SHP77 (cell line): ENCODE data around the gene NOS1.

Source experiments
- DNase-seq, 2 experiments: peaks; one replicate each; lab custom pipeline; 2025; lab: John Stamatoyannopoulos, UW

NOS1 gene

GRCh38 chr12:117330441-117331113 is 30.8 kb downstream of the NOS1 start:
- peak in 1 of 2 experiments; percentile 26 for DNase-seq

DNA sequence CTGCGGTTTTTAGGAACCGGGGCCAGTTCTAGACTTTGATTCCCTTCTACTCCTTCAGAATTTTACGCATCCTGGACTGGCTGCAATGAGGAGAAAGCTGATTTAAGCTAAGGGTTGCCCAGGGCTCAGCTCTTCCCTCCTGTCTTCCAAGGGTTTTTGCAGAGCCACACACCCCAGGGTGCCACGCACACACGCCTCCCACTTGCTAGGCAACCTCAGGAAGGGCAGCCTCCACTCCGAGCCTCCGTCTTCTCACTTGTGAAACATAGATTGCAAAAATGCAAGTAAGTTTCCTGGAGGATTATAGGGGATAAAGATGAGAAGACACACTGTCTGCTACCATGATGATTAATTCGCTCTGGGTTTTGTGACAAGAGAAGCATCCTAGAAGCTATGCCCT is 31.7 kb downstream of the NOS1 start:
- DNase-seq, result no peak

DNA sequence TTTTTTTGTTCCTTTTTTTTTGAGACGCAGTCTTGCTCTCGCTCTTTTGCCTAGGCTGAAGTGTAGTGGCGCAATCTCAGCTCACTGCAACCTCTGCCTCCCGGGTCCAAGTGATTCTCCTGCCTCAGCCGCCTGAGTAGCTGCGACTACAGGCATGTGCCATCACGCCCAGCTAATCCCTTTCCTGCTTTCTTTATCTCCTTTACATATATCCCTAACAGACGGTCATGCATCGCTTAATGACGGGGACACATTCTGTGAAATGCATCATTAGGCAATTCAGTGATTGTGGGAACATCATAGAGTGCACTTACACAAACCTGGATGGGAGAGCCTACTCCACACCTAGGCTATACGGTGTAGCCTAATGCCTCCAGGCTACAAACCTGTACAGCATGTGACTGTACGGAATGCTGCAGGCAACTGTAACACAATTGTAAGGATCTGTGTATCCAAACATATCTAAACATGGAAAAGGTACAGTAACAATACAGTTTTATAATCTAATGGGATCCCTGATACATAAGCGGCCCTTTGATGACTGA is 32.8 kb downstream of the NOS1 start:
- DNase-seq, result no peak

GRCh38 chr12:117322428-117322827 is 39.0 kb downstream of the NOS1 start:
- no peak for DNase-seq

DNA sequence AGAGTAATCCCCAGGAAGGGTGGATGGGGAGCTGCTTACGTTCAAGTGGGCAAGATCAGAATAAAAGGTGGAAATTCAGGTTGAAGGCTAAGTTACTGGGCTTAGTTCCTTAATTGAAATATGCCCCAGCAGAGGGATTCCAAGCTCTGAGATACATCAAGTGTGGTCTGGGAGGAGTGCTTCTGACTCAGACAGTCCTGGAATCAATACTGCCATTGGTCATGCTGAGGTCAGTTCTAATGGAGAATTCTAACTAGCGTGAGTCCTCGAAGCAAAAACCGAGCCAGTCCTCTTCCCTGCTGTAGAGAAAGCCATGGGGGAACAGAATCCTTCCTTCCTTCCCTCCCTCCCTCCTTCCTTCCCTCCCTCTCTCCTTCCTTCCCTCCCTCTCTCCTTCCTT is 39.9 kb downstream of the NOS1 start:
- DNase-seq, result no peak

- DNase-seq, result no peak
Measured at GRCh38 chr12:117318591-117318990, 42.8 kb downstream of the NOS1 start.

GRCh38 chr12:117316336-117316735 is 45.1 kb downstream of the NOS1 start:
- no peak for DNase-seq

GRCh38 chr12:117313926-117314325 is 47.5 kb downstream of the NOS1 start:
- no peak for DNase-seq

- no peak for DNase-seq
Measured at GRCh38 chr12:117312770-117313169, 48.7 kb downstream of the NOS1 start.

DNA sequence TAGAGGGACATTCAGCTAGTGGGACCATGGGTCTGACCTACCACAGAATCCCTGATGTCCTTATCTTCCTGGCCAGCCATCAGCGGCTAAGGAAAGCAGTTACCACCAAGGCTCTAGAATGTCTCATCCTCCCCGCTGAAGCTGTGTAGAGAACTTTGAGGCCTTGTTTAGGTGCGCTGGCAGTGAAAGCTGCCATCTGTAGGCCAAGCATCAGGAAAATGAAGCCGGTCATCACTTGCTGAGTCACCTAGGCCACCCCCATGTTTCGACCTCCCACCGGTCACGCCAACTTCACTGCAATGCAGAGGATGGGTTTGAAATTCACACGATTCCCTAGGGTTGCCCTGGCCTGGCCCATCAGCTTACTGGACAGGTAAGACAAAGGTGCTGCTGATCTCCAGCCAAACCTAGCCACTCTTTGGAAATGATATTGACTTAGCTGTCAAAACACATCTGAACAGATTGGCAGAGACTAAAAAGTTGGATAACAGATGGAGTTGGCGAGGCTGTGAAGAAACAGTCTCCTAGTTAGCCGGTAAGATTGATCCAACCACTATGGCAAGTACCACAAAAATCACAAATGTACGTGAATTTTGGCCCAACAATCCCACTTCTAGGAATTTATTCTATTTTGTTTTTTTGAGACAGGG is 52.0 kb downstream of the NOS1 start:
- DNase-seq, result no peak

DNA sequence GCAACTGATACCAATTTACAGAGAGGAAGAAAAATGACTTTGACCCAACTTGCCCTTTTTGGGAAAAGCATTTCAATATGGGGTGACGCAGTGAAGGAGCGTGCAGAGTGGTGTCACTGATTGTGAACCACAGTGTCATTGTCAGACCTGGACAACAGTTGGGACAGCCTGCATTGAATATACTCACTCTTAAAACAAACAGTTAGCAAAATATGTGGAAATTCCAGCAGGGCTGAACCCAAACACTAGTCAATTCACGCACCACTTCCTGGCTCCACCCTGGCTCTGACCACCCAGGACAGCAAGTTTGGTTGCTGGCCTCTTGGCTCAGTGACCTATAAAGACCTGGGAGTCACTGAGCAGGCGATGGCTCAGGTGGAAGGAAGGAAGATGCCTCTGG is 61.3 kb downstream of the NOS1 start:
- no peak for DNase-seq

DNA sequence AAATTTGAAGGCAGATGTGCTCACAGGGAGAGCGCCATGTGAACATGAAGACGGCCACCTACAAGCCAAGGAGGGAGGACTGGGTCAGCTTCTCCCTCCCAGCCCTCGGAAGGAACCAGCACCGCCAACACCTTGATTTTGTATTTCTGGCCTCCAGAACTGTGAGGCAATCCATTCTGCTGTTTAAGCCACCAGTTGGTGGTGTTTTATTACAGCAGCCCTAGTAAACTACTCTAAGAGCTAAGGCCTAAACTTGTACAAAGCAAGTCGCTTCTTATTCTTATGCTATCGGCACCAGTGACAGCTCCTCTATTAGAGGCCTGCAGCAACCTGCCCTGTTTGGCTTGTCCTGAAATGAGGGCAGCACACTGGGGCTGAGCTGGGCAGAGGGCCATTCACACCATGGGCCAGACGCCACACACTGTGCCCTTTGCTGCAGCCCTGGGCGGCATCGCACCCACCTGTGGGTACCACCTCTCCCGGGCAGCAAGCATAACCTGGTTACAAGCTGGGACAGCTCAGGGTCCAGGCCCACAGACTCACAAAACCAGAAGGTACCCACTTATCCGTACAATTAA is 62.7 kb downstream of the NOS1 start:
- no peak for DNase-seq

GRCh38 chr12:117298191-117298590 is 63.2 kb downstream of the NOS1 start:
- DNase-seq, result no peak

GRCh38 chr12:117294189-117294603 is 67.2 kb downstream of the NOS1 start:
- no peak for DNase-seq

- no peak for DNase-seq
Measured at GRCh38 chr12:117293510-117293909, 67.9 kb downstream of the NOS1 start.

GRCh38 chr12:117292688-117293087 is 68.7 kb downstream of the NOS1 start:
- DNase-seq, result no peak

- peak; percentile 22 to 47 for DNase-seq
Measured at GRCh38 chr12:117284140-117284539, 77.3 kb downstream of the NOS1 start.

DNA sequence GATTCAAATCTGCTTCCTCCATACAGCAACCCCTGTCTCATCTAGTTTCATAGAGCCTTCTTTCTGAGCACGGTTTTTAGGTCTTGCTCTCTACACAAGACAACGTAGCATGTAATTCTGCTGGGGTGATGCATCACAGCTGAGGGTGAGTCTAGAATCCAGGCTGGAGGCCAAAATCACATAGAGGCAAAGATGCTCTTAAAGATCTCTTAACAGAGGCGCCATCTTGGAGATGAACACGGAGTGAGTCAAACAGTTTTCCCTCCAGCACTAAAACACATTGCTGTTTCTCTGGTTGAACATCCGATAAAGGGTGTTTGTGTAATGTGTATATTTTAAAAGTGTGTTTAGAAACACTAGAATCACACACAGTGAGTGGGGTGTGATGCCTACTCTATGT is 78.9 kb downstream of the NOS1 start:
- DNase-seq, result no peak

DNA sequence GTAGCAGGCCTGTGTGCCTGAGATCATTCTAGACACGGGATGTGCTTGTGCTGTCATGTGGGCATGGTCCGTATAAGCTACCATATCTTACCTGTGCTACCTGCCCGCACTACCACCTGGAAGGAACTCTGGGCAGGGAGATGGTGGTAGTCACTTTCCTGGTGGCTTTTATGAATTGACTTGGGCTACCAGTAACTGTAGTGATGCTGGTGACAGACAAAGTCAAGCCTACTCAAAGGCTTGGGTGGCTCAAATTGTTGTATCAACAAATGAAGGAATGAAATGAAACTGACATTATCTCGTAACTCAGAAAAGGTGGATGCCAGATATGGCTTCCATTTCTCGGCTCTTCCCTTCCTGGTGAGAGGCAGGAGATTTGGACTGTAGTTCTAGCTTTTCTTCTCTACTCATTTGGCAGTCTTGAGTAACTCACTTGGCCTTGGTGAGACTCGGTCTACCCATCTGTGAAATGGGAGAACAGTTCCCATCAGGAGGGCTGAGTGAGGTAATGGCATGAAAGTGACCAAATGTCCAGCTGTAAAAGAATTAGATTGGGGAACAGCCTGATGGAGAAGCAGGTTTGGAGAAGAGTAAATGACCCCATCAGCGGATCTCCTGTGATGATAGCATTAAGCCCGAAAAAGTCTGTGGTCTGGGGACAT is 81.3 kb downstream of the NOS1 start:
- no peak for DNase-seq

DNA sequence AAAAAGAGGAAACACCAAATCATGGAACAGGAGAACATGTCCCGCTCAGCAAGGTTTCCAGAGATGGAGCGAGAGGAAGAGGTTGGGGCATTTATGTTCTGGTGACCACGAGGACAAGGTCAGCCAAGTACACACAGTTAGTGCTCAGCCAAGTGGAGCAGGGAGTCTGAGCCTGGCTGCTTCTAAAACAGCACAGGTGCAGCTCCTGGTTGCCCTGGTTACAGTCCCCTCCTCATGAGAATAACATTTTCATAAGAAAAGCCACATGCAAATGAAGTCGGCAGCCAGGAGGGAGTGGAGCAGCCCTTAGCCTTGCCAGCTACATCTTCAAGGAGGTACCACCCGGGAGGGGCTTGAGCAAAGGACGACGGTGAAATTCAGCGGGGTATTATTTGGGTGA is 81.8 kb downstream of the NOS1 start:
- DNase-seq, result no peak

GRCh38 chr12:117277875-117278274 is 83.6 kb downstream of the NOS1 start:
- no peak for DNase-seq

GRCh38 chr12:117273091-117273490 is 88.3 kb downstream of the NOS1 start:
- DNase-seq, result no peak

GRCh38 chr12:117272690-117273089 is 88.7 kb downstream of the NOS1 start:
- DNase-seq, result no peak
